Stomach (tissue), 9 donors: Measurements from ENCODE around the gene PHB1. TPM values are rescaled to one million over a fixed set of nuclear protein-coding genes. Genes with fewer than 3 reads are reported as not detected.
A peak's percentile ranks its signal among the peaks of the same experiment; 100 is the strongest.
"Not testable (repeated sequence)": the region's sequence is repeated elsewhere in the genome, so short reads cannot be mapped to it uniquely, and the experiment has no call there.

ENCODE experiments used
- DNase-seq, 2 donors: peaks; one replicate each; pipeline versions ENCODE4 v3.0.0 to v3.0.0-alpha.2; 2013 to 2019
- H3K27ac ChIP-seq, 5 donors: fragments of 200-600 bp in 4 of 5; sonication (generic) in 4 of 5; one replicate each; pipeline ENCODE4 v1.5.1; 2013 to 2019; ENCODE audit warnings: mild to moderate bottlenecking in 1 of 5, moderate library complexity in 1 of 5
- H3K27me3 ChIP-seq, 3 donors: fragments of 200-600 bp; sonication (generic); one replicate each; pipeline ENCODE4 v1.5.1; 2017 to 2019; ENCODE audit warnings: mixed run types in 1 of 3
- H3K36me3 ChIP-seq, 4 donors: fragments of 200-600 bp; sonication (generic); 1 replicate in 3 of 4; 2 replicates in 1 of 4; pipeline ENCODE4 v1.5.1; 2016 to 2019
- H3K4me1 ChIP-seq, 4 donors: fragments of 200-600 bp; sonication (generic); one replicate each; pipeline ENCODE4 v1.5.1; 2016 to 2019
- H3K4me3 ChIP-seq, 4 donors: fragments of 200-600 bp; sonication (generic) in 3 of 4; one replicate each; pipeline ENCODE4 v1.5.1; 2016 to 2019; ENCODE audit warnings: mild to moderate bottlenecking in 1 of 4
- H3K9me3 ChIP-seq, 4 donors: fragments of 200-600 bp; sonication (generic); one replicate each; pipeline ENCODE4 v1.5.1; 2016 to 2019
- EP300 ChIP-seq: sonication (generic); formaldehyde crosslinking; IDR thresholded peaks from one replicate; pipeline ENCODE4 v1.6.1; 2017; ENCODE audit warnings: antibody characterized with exemption
- POLR2A ChIP-seq, 4 donors: fragments of 450-650 bp; IDR thresholded peaks; one replicate each; pipeline ENCODE4 v1.6.1; 2016; ENCODE audit warnings: antibody characterized with exemption in 4 of 4, control low read depth in 2 of 4, mild to moderate bottlenecking in 1 of 4, moderate library complexity in 1 of 4
- POLR2AphosphoS5 ChIP-seq, 3 donors: sonication (generic); formaldehyde crosslinking; IDR thresholded peaks; one replicate each; pipeline ENCODE4 v1.6.1; 2016; ENCODE audit warnings: antibody characterized with exemption in 3 of 3
- WGBS, 5 donors: extraction: QIAGEN DNeasy Blood & Tissue Kit in 3 of 5; methylation state at CpG; one replicate each; pipeline versions ENCODE4 v1.1.5 to v1.1.7; 2013 to 2018; 5-methylcytosine and 5-hydroxymethylcytosine counted together
- intact Hi-C: fragments of 100-400 bp; cut with DNase I; formaldehyde crosslinking; loops from one replicate; pipeline ENCODE4 v1.15.1; 2023; ENCODE audit warnings: low total_unique reads
- polyA plus RNA-seq, 3 donors: library from polyadenylated mRNA; stranded (reverse); fragments of 200-250 nt; gene quantifications; one replicate each; pipeline ENCODE4 v1.2.3, GENCODE V29; 2013
- total RNA-seq, 5 donors: library from RNA; depleted of rRNA; stranded (reverse); fragments of >200 nt; gene quantifications; one replicate each; pipeline versions ENCODE4 v1.1.0 to v1.2.3, GENCODE V29; 2014 to 2016
- TF ChIP-seq, protein P1 (sequence below), 7 experiments: fragments of 450-650 bp in 4 of 7; fragments of 200-600 bp in 3 of 7; sonication (generic) in 3 of 7; IDR thresholded peaks; one replicate each; pipeline ENCODE4 v1.5.1; 2016 to 2019; ENCODE audit warnings: antibody characterized with exemption in 7 of 7, control low read depth in 2 of 7, mild to moderate bottlenecking in 1 of 7
- donor health status: healthy with polysubstance abuse.
- donor health status: Bipolar disorder and iron deficiency.
- donor health status: healthy.

PHB1 gene
- total and polyA plus RNA-seq, 8 donors = 44.3 to 152 (median 102) TPM

DNA sequence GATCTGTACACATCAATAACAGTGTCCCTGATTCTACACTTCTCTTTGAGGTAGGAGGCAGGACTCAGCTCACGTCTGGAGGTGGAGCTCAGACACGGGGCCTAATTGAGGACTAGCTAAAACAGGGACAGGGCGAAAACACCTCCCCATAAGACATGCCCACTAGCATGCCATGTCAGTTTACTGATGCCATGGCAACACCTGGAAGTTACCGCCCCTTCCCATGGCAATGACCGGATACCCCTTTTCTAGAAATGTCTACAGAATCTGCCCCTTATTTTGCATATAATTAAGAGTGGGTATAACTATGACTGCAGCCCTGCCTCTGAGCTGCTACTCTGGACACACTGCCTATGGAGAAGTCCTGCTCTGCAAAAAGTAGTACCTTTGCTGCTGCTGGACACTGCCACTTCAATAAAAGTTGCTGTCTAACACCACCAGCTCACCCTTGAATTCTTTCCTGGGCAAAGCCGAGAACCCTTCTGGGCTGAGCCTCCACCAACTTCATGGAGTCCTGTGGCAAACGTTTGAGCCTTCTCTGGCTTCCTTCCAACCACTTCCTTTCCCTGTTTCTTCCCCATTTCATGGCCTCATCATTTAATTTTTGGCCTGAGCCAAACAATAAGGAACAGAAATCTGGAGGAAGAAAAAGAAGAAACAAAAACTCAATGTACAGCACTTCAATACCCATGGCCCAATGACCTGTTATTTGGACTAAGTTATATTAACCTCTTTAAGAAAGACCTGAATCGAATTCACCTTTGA, 21.0 kb downstream of the PHB1 start:
- no peak overlapping the region for H3K4me3 ChIP-seq
- 76 to 81% (median 76%) methylated on average over 8 of the region's 8 CpGs for WGBS, 5 donors
- peaks cover 30 to 50% (median 39%) of the 10 kb centered on the region in 4 donors for H3K4me1 ChIP-seq
- H3K27ac ChIP-seq = no peak overlapping the region
- intact Hi-C loops = no loop called here
- H3K9me3 ChIP-seq = no peaks in the 10 kb centered on the region
- no peaks in the 10 kb centered on the region for H3K27me3 ChIP-seq
- no peaks in the 10 kb centered on the region for H3K36me3 ChIP-seq
- no peak for DNase-seq
- TF ChIP-seq POLR2A (IDR thresholded peaks at IDR 0.05) (no peak), POLR2AphosphoS5 (IDR thresholded peaks at IDR 0.05) (no peak)

DNA sequence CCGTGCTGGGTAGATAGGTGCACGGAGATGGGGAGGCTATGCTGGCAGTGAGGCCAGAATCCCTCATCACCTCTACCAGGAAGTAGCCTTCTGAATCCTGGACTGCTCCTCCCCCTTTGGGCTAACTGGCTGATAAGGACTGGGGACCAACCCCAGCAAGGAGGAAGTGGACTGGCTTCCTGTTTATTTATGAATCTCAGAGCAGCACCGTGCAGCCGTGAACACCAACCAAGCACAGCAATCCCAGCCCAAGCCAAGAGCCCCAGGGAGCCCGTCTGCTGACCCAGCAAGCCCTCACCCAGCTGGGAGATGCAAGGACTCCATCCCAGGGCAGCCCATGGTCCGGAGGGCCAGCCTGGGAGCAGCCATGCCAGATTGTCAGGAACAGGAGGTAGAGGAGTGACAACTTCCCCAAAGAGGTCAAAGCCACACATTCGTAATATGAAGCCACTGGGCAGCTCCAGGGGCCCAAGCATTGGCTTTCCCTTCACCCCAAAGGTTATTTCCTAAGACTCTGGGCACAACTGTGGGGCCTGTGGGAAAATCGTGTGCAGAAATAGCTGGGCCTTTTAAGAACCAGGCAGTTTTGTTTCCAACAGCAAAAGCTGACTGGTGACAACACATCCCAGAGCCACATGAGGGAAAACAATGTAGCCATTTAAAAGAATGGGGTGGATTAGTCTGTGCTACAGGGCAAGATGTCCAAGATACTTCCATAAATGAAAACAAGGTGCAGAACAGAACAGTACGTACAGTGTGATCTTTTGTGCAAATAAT, 23.9 kb downstream of the PHB1 start:
- no peaks in the 10 kb centered on the region for H3K9me3 ChIP-seq
- no peaks in the 10 kb centered on the region for H3K27me3 ChIP-seq
- no peaks in the 10 kb centered on the region for H3K36me3 ChIP-seq
- no peak overlapping the region for H3K4me3 ChIP-seq
- peak overlapping the region; percentile 57 to 87 (median 76) for H3K27ac ChIP-seq
- intact Hi-C loops = no loop called here
- TF ChIP-seq POLR2AphosphoS5 (IDR thresholded peaks at IDR 0.05) (peak in 1 of 3 donors; percentile 71), EP300 (no peak), POLR2A (IDR thresholded peaks at IDR 0.05) (no peak)
- TF ChIP-seq, protein P1, sequence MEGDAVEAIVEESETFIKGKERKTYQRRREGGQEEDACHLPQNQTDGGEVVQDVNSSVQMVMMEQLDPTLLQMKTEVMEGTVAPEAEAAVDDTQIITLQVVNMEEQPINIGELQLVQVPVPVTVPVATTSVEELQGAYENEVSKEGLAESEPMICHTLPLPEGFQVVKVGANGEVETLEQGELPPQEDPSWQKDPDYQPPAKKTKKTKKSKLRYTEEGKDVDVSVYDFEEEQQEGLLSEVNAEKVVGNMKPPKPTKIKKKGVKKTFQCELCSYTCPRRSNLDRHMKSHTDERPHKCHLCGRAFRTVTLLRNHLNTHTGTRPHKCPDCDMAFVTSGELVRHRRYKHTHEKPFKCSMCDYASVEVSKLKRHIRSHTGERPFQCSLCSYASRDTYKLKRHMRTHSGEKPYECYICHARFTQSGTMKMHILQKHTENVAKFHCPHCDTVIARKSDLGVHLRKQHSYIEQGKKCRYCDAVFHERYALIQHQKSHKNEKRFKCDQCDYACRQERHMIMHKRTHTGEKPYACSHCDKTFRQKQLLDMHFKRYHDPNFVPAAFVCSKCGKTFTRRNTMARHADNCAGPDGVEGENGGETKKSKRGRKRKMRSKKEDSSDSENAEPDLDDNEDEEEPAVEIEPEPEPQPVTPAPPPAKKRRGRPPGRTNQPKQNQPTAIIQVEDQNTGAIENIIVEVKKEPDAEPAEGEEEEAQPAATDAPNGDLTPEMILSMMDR (IDR thresholded peaks at IDR 0.05) = no peak
- peaks cover 33 to 63% (median 41%) of the 10 kb centered on the region in 4 donors for H3K4me1 ChIP-seq
- 29 to 50% (median 35%) methylated on average over 8 to 9 of the region's 9 CpGs for WGBS, 5 donors
- DNase-seq = peak; percentile 58 to 67

DNA sequence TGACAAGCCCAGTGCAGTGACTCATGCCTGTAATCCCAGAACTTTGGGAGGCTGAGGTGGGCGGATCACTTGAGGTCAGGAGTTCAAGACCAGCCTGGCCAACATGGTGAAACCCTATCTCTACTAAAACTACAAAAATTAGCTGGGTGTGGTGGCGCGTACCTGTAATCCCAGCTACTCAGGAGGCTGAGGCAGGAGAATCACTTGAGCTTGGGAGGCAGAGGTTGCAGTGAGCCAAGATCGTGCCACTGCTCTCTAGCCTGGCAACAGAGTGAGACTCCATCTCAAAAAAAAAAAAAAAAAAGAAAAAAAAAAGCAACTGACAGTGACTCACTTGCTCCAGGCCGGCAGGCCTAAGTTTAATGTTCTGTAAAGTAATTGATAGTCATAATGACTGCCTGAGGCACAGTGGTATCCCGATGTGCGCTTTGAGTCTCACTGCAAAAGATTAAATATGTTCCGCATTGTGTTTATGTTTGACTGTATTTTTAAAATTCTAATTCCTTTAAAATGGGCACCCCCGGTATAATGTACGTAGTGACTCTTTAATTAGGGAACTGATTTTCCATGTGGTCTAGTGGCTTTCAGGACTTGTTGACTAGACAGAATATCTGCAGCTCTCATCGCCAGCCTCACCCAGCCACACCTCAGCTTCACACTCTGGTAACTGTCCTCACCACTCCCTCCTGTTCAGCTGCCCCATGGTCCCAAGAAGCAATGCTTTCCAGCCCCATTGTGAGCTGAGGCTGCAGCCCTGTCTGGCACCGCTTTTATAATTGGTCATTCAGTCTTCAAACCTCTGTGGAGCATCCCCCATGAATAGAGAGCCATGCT, 25.0 kb downstream of the PHB1 start:
- H3K9me3 ChIP-seq, H3K4me3 ChIP-seq, DNase-seq, H3K27me3 ChIP-seq, H3K36me3 ChIP-seq, intact Hi-C loops: not testable (repeated sequence)
- H3K4me1 ChIP-seq = peaks cover 32 to 59% (median 39%) of the 10 kb centered on the region in 4 donors
- peak overlapping the region in 4 of 5 donors; percentile 68 to 87 (median 82) for H3K27ac ChIP-seq
- WGBS, 5 donors = 76 to 89% (median 81%) methylated on average over 12 of the region's 12 CpGs

DNA sequence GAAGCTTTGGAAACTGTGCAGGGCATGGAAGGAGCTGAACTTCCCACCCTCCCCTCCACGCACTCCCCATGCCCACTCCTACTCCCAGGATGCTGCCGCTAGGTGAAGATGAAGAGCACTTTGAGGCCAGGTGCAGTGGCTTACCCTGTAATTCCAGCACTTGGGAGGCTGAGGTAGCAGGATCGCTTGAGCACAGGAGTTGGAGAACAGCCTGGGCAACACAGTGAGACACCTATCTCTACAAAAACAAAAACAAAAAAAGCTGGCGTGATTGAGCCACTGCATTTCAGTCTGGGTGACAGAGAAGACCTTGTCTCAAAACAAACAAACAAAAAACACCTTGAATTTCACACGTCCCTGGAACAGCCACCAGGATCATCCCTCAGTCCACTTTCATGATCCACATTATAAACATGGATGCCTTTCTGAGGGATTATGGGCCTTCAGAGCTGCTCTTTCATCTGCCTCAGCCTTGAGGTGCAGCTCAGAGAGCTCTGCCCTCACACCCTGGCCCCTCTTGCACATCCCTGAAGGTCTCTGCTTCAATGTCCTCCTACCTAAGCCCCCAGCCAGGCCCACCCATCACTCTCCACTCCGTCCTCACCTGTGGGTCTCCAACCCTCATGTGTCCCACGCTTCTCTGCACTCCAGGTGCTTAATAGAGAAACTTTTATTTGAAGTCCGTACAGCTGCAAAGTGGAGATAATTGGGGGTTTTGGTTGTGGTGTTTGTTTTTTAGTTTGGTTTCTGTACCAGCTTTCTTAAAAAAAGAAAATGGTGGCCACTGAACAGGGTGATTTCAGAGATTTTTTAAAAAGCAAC, 25.8 kb downstream of the PHB1 start:
- DNase-seq = no peak
- H3K36me3 ChIP-seq = no peaks in the 10 kb centered on the region
- no peaks in the 10 kb centered on the region for H3K27me3 ChIP-seq
- no peak overlapping the region for H3K4me3 ChIP-seq
- TF ChIP-seq, protein P1 (IDR thresholded peaks at IDR 0.05) = no peak
- TF ChIP-seq POLR2A (IDR thresholded peaks at IDR 0.05) = no peak
- no peak for TF ChIP-seq EP300
- TF ChIP-seq POLR2AphosphoS5 (IDR thresholded peaks at IDR 0.05) = no peak
- WGBS, 5 donors = 89 to 94% (median 91%) methylated on average over 8 of the region's 8 CpGs
- H3K4me1 ChIP-seq = peaks cover 27 to 51% (median 31%) of the 10 kb centered on the region in 4 donors
- no peaks in the 10 kb centered on the region for H3K9me3 ChIP-seq
- intact Hi-C loops = no loop called here
- H3K27ac ChIP-seq = peak overlapping the region in 4 of 5 donors; percentile 11 to 87 (median 30)
